Thoracic aorta (tissue), 2 donors: ENCODE results near the gene SLC22A7. TPM values are rescaled to one million over a fixed set of nuclear protein-coding genes. Genes with fewer than 3 reads are reported as not detected.
A peak's percentile ranks its signal among the peaks of the same experiment; 100 is the strongest.

ENCODE experiments used
- ATAC-seq: fragments of 150-250 bp; one replicate; pipeline ENCODE4 v1.8.0; 2017; ENCODE audit warnings: low read depth; ENCODE audit not compliant: insufficient number of reproducible peaks, low FRiP score
- DNase-seq: peaks from one replicate; pipeline ENCODE4 v3.0.0-alpha.2; 2020; ENCODE audit warnings: low spot score
- H3K27ac ChIP-seq, 2 donors: fragments of 200-600 bp; sonication (generic); 1 replicate in 1 of 2; 2 replicates in 1 of 2; pipeline ENCODE4 v1.5.1; 2016; ENCODE audit warnings: mild to moderate bottlenecking in 2 of 2, moderate library complexity in 2 of 2
- H3K27me3 ChIP-seq: fragments of 200-600 bp; sonication (generic); replicated peaks from 2 replicates; pipeline ENCODE4 v1.6.0; 2016; ENCODE audit warnings: mild to moderate bottlenecking; ENCODE audit not compliant: insufficient read depth
- H3K36me3 ChIP-seq: fragments of 200-600 bp; sonication (generic); one replicate; pipeline ENCODE4 v1.5.1; 2016
- H3K4me1 ChIP-seq, 2 donors: fragments of 200-600 bp; sonication (generic); 1 replicate in 1 of 2; 2 replicates in 1 of 2; pipeline versions ENCODE4 v1.5.1 to v1.6.0; 2016; ENCODE audit warnings: low read depth in 2 of 2, mild to moderate bottlenecking in 1 of 2; ENCODE audit not compliant: control insufficient read depth in 1 of 2
- H3K4me3 ChIP-seq: fragments of 200-600 bp; sonication (generic); 2 replicates; pipeline ENCODE4 v1.5.1; 2016; ENCODE audit warnings: mild to moderate bottlenecking
- H3K9me3 ChIP-seq: fragments of 200-600 bp; sonication (generic); 2 replicates; pipeline ENCODE4 v1.5.1; 2016
- total RNA-seq, 2 donors: library from RNA; depleted of rRNA; stranded (reverse); fragments of >200 nt; gene quantifications; one replicate each; pipeline versions ENCODE4 v1.1.0 to v1.2.3, GENCODE V29; 2016
- TF ChIP-seq, protein P1 (sequence below): fragments of 200-600 bp; sonication (generic); IDR thresholded peaks from one replicate; pipeline ENCODE4 v1.5.1; 2019; ENCODE audit warnings: antibody characterized with exemption

Gene SLC22A7
- total RNA-seq, 2 donors from 2014 or later: not detected

DNA sequence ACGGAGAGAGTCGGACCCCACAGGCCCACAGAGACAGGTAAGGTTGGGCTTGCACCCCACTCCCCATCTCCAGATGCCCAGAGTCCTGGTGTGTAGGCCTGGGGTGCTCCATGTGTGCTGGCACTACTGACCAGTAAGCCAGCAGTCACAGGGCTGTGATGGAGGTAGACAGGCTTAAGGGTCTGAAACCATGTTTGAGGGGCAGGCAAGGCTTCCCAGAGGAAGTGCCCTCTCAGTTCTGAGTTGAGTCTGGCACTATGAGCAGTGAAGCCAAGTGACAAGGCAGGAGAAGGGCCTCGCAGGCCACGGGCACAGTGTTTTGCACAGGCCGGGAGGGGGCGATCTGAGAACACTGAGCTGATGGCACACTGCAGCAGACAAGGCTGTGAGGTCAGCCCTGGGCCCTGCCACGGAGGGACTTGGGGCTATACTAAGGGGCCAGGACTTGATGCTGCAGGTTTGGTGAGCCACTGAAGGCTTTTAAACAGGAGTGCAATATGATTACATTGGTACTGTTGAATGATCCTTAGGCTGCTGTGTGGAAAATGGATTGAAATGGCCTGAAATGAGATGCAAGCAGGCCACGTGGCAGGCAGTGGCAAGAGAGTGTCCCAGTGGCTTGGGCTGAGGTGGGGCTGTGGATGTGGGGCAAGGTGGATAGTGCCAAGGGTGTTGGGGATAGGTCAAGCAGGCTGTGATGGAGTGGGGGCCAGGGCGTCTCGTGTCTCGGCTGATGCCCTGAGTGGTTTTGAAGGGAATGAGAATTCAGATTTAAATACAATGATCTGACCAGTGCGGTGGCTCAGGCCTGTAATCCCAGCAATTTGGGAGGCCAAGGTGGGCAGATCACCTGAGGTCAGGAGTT, 34.5 kb upstream of the SLC22A7 start:
- Histone ChIP-seq H3K27me3 (no peaks in the 10 kb centered on the region), H3K9me3 (no peaks in the 10 kb centered on the region), H3K4me1 (peaks cover 0 to 8% of the 10 kb centered on the region in 2 donors), H3K4me3 (no peak overlapping the region), H3K36me3 (no peaks in the 10 kb centered on the region), H3K27ac (no peak overlapping the region)
- no peak for ATAC-seq
- TF ChIP-seq, protein P1, sequence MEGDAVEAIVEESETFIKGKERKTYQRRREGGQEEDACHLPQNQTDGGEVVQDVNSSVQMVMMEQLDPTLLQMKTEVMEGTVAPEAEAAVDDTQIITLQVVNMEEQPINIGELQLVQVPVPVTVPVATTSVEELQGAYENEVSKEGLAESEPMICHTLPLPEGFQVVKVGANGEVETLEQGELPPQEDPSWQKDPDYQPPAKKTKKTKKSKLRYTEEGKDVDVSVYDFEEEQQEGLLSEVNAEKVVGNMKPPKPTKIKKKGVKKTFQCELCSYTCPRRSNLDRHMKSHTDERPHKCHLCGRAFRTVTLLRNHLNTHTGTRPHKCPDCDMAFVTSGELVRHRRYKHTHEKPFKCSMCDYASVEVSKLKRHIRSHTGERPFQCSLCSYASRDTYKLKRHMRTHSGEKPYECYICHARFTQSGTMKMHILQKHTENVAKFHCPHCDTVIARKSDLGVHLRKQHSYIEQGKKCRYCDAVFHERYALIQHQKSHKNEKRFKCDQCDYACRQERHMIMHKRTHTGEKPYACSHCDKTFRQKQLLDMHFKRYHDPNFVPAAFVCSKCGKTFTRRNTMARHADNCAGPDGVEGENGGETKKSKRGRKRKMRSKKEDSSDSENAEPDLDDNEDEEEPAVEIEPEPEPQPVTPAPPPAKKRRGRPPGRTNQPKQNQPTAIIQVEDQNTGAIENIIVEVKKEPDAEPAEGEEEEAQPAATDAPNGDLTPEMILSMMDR: peak; percentile 38
- peak; percentile 18 for DNase-seq

DNA sequence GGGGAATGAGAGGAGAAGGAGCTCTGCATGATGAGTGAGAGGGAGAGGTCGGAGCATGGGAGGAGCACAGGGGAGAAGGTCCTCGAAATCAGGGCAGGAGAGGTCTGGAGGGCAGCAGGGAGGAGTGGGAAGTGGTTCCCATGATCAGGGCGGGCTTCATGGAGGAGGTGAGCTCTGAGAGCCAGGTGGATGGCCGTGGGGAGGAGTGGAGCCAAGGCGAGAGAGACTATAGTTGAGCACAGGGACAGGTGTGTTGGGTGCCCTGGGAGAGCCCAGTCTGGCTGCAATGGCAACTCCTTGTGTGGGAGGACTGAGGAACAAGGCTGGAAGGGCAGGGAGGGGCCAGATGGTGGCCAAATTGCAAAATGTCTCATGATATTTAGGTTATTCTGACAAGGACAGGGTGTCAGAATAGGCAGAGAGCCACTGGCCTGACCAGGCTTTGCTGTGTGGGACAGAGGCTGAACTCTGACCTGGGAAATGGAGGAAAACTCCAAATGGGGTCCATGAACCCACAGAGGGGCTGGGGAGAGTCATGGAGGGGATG, 33.4 kb upstream of the SLC22A7 start:
- TF ChIP-seq, protein P1: no peak
- Histone ChIP-seq H3K4me1 (peaks cover 4 to 19% of the 10 kb centered on the region in 2 donors), H3K27me3 (no peaks in the 10 kb centered on the region), H3K36me3 (no peaks in the 10 kb centered on the region), H3K9me3 (no peaks in the 10 kb centered on the region), H3K27ac (no peak overlapping the region), H3K4me3 (no peak overlapping the region)
- ATAC-seq (no peak), DNase-seq (no peak)

DNA sequence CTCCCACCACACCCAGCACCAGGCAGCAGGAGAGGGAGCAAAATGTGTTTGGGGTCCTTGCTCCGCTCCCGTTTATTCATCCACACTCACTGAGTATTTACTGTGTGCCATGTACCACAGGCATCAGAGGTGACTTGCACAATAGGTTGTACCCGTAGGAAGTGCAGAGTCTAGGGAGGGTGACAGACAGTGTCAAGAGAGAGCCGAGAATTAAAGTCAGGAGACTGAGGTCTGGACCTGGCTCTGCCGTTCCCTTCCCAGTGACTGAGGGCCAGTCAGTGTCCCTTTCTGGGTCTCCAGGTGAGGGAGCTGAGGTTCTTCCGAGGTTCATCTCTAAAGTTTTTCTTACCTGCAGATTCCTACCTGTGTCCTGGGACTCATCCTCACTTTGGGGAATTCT, 32.5 kb upstream of the SLC22A7 start:
- no peaks in the 10 kb centered on the region for H3K9me3 ChIP-seq
- TF ChIP-seq, protein P1: no peak
- H3K27ac ChIP-seq: no peak overlapping the region
- peaks cover 6 to 21% of the 10 kb centered on the region in 2 donors for H3K4me1 ChIP-seq
- DNase-seq (no peak), ATAC-seq (no peak)
- no peaks in the 10 kb centered on the region for H3K27me3 ChIP-seq
- H3K36me3 ChIP-seq: no peaks in the 10 kb centered on the region
- no peak overlapping the region for H3K4me3 ChIP-seq

DNA sequence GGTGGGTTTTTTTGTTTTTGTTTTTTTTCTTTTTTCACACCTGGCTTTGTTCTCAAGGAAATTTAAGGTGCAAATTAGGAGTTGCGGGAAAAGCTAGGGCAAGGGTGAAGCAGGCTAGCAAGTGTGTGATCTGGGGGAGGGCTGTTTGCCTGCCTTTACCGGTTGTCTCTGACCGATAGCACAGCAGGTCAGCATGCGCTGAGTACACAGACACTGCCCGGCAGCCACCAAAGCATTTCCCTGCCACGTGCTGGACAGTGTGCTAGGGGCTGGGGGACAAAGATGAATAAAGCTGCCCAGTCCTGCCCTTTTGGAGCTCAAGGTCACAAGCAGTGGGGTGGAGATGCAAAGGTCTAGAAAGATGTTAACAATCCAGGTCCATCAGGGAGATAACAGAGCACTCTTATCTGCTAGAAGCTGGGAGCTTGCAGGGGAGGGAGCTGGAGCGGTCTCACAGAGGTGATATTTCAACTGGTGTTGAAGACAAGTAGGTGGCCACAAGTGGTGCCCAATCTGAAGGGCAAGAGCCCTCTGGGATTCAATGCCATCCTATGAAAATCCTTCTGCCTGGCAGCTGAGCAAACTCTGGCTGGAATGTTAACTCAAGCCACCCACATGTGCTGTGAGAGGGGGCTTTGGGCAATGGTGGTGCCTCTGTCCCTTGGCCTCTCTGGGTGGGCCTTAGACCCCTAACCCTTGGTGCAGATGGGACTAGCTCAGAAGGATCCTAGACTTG, 30.3 kb upstream of the SLC22A7 start:
- Histone ChIP-seq H3K27me3 (no peaks in the 10 kb centered on the region), H3K9me3 (no peaks in the 10 kb centered on the region), H3K36me3 (no peaks in the 10 kb centered on the region), H3K4me3 (no peak overlapping the region), H3K4me1 (peaks cover 6 to 21% of the 10 kb centered on the region in 2 donors), H3K27ac (no peak overlapping the region)
- no peak for ATAC-seq
- TF ChIP-seq, protein P1: no peak
- no peak for DNase-seq

DNA sequence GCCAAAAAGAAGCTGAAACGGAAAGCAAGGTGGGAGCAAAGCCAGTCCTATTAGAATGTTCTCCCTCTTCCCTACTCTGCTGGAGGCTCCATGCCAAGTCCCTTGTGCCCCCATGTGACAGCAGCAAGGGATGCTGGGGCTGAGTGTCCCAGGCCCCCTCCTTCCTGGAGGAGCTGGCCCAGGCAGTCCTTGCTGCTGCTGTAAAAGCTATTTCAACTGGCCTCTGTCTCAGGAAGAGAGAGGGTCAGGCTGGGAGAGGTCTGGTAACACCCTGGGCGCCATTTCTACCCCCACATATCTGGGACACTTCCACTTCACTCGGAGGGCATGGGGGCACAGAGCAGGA, 29.7 kb upstream of the SLC22A7 start:
- ATAC-seq: no peak

More for the DNA sequence above, 29.7 kb upstream of the SLC22A7 start:
- Histone ChIP-seq H3K27ac (no peak overlapping the region), H3K4me1 (peaks cover 6 to 21% of the 10 kb centered on the region in 2 donors), H3K27me3 (no peaks in the 10 kb centered on the region), H3K36me3 (no peaks in the 10 kb centered on the region), H3K9me3 (no peaks in the 10 kb centered on the region), H3K4me3 (no peak overlapping the region)
- no peak for DNase-seq
- TF ChIP-seq, protein P1: no peak
